Keratinocyte (primary cell): ENCODE data around the gene TNRC18. TPM values are rescaled to one million over a fixed set of nuclear protein-coding genes. Genes with fewer than 3 reads are reported as not detected.

Experiments used
- DNase-seq: peaks from one replicate; pipeline ENCODE4 v3.0.0-alpha.2; 2011; ENCODE audit warnings: low read depth, missing footprints, low spot score
- FAIRE-seq: peaks from 2 replicates; lab custom pipeline; 2011; peaks lifted over from hg19 to GRCh38; lab: Jason Lieb, UNC
- H2AFZ ChIP-seq: 2 replicates; pipeline ENCODE4 v1.6.0; 2012; ENCODE audit warnings: low read length, control low read depth, inconsistent platforms; ENCODE audit not compliant: control insufficient read depth
- H3K27ac ChIP-seq: 2 replicates; pipeline ENCODE4 v1.5.1; 2011; ENCODE audit warnings: low read length; ENCODE audit not compliant: control insufficient read depth, insufficient read depth
- H3K27me3 ChIP-seq: 3 replicates; pipeline ENCODE4 v1.6.0; 2011; ENCODE audit warnings: low read length; ENCODE audit not compliant: control insufficient read depth, insufficient read depth; ENCODE audit errors: extremely low read depth
- H3K36me3 ChIP-seq, 2 experiments: 2 replicates in 1 of 2; 3 replicates in 1 of 2; pipeline ENCODE4 v1.5.1; 2011; ENCODE audit warnings: low read length in 2 of 2, mild to moderate bottlenecking in 1 of 2; ENCODE audit not compliant: control insufficient read depth in 2 of 2, insufficient read depth in 2 of 2; ENCODE audit errors: extremely low read depth in 1 of 2
- H3K4me1 ChIP-seq: 3 replicates; pipeline ENCODE4 v1.5.1; 2011; ENCODE audit warnings: low read length; ENCODE audit not compliant: control insufficient read depth, insufficient read depth; ENCODE audit errors: extremely low read depth
- H3K4me2 ChIP-seq: 3 replicates; pipeline ENCODE4 v1.6.0; 2011; ENCODE audit warnings: low read depth, low read length; ENCODE audit not compliant: control insufficient read depth, insufficient read depth; ENCODE audit errors: extremely low read depth
- H3K4me3 ChIP-seq, 3 experiments: fragments of 200-600 bp in 1 of 3; sonication (generic) in 1 of 3; 2 replicates in 2 of 3; 3 replicates in 1 of 3; pipeline ENCODE4 v1.5.1; 2011 to 2016; ENCODE audit warnings: low read length in 3 of 3, mild to moderate bottlenecking in 3 of 3, control low read depth in 2 of 3, inconsistent platforms in 1 of 3, low read depth in 1 of 3, mixed read lengths in 1 of 3, mixed run types in 1 of 3, moderate library complexity in 1 of 3; ENCODE audit not compliant: control insufficient read depth in 2 of 3, insufficient read depth in 2 of 3; ENCODE audit errors: extremely low read depth in 1 of 3
- H3K79me2 ChIP-seq: 2 replicates; pipeline ENCODE4 v1.6.0; 2012; ENCODE audit warnings: low read length; ENCODE audit not compliant: control insufficient read depth, insufficient read depth
- H3K9ac ChIP-seq: 3 replicates; pipeline ENCODE4 v1.6.0; 2011; ENCODE audit warnings: low read length; ENCODE audit not compliant: control insufficient read depth, insufficient read depth; ENCODE audit errors: extremely low read depth
- H3K9me1 ChIP-seq: 3 replicates; pipeline ENCODE4 v1.6.0; 2011; ENCODE audit warnings: low read length; ENCODE audit not compliant: control insufficient read depth, insufficient read depth; ENCODE audit errors: extremely low read depth
- H3K9me3 ChIP-seq: 2 replicates; pipeline ENCODE4 v1.5.1; 2012; ENCODE audit warnings: low read depth, low read length; ENCODE audit not compliant: control insufficient read depth
- H4K20me1 ChIP-seq: 3 replicates; pipeline ENCODE4 v1.6.0; 2011; ENCODE audit warnings: low read length; ENCODE audit not compliant: control insufficient read depth, insufficient read depth; ENCODE audit errors: extremely low read depth
- CTCF ChIP-seq, 3 experiments: IDR thresholded peaks in 1 of 3; conservative IDR thresholded peaks in 1 of 3; optimal IDR thresholded peaks in 1 of 3; 2 replicates in 2 of 3; 3 replicates in 1 of 3; pipeline versions ENCODE3 to v1.5.1; 2011; ENCODE audit warnings: low read length in 3 of 3, mild to moderate bottlenecking in 3 of 3, moderate library complexity in 2 of 3, control low read depth in 1 of 3, inconsistent platforms in 1 of 3; ENCODE audit not compliant: insufficient read depth in 2 of 3; ENCODE audit errors: extremely low read depth in 1 of 3
- EZH2 ChIP-seq: IDR thresholded peaks from one replicate; pipeline ENCODE4 v1.6.1; 2012; ENCODE audit warnings: inconsistent platforms, mild to moderate bottlenecking, low read length, moderate library complexity
- dilution Hi-C: fragments of 300-500 bp; cut with MboI; formaldehyde crosslinking; loops from one replicate; pipeline ENCODE4 v1.7.0; 2020; ENCODE audit warnings: low sequenced_read_pairs; ENCODE audit not compliant: extremely low pct_ligation_motif_present
- polyA plus RNA-seq, 5 experiments: library from polyadenylated mRNA; depleted of rRNA in 3 of 5; stranded (reverse) in 3 of 5; stranded (forward) in 1 of 5; unstranded in 1 of 5; fragments of >200 nt; gene quantifications; 1 replicate in 1 of 5; 2 replicates in 3 of 5; 3 replicates in 1 of 5; pipeline versions ENCODE4 v1.2.1 to v1.2.3, GENCODE V29; 2011 to 2012; ENCODE audit warnings: missing spikeins in 2 of 5, low read depth in 1 of 5, low replicate concordance in 1 of 5

TNRC18 gene
- polyA plus RNA-seq, 1 donor (not counting 4 experiments of a cell fraction or from before 2014, with no cell fraction given) = 13.2 TPM

GRCh38 chr7:5469375-5470166, 45.9 kb upstream of the TNRC18 start:
- Histone ChIP-seq H3K27me3 (no peaks in the 10 kb centered on the region), H3K9me1 (no peaks in the 10 kb centered on the region), H3K9me3 (no peaks in the 10 kb centered on the region), H3K79me2 (no peaks in the 10 kb centered on the region), H3K4me3 (no peak overlapping the region), H4K20me1 (no peaks in the 10 kb centered on the region), H3K36me3 (no peaks in the 10 kb centered on the region), H3K4me2 (no peak overlapping the region), H3K4me1 (no peaks in the 10 kb centered on the region), H2AFZ (no peak overlapping the region), H3K9ac (no peak overlapping the region), H3K27ac (no peak overlapping the region)
- dilution Hi-C loops = no loop called here
- no peak for FAIRE-seq
- TF ChIP-seq EZH2 = no peak
- TF ChIP-seq CTCF (optimal IDR thresholded peaks at IDR 0.05 in 1 of 3, IDR thresholded peaks at IDR 0.05 in 1 of 3, conservative IDR thresholded peaks at IDR 0.05 in 1 of 3; ENCODE audit: extremely low read depth in 1 of 3, insufficient read depth in 2 of 3, low read length in 3 of 3) = no peak
- DNase-seq = no peak

- Histone ChIP-seq H2AFZ (no peak overlapping the region), H3K4me3 (no peak overlapping the region), H3K27ac (no peak overlapping the region), H3K4me2 (no peak overlapping the region), H3K27me3 (no peaks in the 10 kb centered on the region), H3K9me1 (no peaks in the 10 kb centered on the region), H3K9ac (no peak overlapping the region), H3K36me3 (no peaks in the 10 kb centered on the region), H4K20me1 (no peaks in the 10 kb centered on the region), H3K79me2 (no peaks in the 10 kb centered on the region), H3K9me3 (no peaks in the 10 kb centered on the region), H3K4me1 (no peaks in the 10 kb centered on the region)
- dilution Hi-C loops = no loop called here
- TF ChIP-seq CTCF (optimal IDR thresholded peaks at IDR 0.05 in 1 of 3, IDR thresholded peaks at IDR 0.05 in 1 of 3, conservative IDR thresholded peaks at IDR 0.05 in 1 of 3; ENCODE audit: extremely low read depth in 1 of 3, insufficient read depth in 2 of 3, low read length in 3 of 3) = no peak
- TF ChIP-seq EZH2 = no peak
- DNase-seq (no peak), FAIRE-seq (no peak)
Observed at GRCh38 chr7:5467645-5468044, 44.0 kb upstream of the TNRC18 start.
